Activated CD8-positive, alpha-beta memory T cell treated with anti-CD3 and anti-CD28 coated beads for 24 hours (primary cell): ENCODE results near the gene RIMKLB.
"Not testable (repeated sequence)": the region's sequence is repeated elsewhere in the genome, so short reads cannot be mapped to it uniquely, and the experiment has no call there.

Source experiments
- DNase-seq: peaks from one replicate; pipeline ENCODE4 v3.0.0-alpha.2; 2020

The RIMKLB gene

DNA sequence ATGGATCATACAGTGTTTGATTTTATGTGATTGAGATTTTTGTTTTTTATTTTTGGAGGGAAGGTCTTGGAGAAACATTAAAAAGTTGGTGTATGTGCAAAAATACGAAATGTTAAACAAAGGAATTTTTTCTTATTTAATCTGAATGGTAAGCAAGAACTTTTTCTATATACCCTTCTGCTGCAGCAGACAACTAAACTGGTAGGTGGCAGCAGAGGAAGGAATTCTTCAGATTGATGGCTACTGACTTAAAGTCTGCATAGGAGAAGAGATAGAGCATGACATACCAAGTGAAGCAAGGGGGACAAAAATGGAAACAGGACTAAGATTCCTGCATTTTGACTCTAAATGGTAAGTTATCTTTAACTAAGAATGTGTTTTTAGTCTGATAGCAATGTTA is 82.6 kb downstream of the RIMKLB start:
- no peak for DNase-seq

DNA sequence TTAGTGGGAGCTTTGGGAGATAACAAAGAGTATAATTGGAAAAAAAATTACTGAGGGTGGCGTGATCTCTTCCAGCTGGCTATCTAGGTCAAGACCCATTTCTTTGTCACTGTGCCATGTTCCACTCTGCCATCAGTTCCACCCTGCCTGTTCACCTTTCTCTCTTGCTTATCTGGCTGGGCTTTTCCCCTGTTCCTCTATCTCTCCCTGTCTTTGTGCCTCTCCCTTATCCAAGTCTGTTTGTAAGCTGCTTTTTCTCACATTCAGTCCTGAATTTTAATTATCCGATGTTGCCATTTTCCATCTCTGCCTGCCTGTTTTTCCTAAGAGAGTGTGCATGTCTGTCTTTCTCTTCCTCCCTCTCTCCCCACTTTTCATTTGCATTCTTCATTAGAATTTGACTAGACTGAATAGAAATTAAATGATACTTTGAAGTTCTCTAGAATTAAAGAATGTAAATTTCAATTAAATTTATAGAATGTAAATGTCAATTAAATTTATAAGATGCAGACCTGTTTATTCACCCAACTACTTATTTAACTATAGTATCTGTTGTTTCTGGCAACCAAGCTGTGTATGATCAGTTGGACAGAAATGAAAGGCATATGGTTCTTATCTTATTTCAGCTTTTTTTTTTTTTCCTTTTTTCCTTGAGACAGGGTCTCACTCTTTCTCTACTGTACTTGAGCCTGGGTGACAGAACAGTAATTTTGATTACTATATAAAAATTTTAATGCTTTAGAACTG is 83.8 kb downstream of the RIMKLB start:
- DNase-seq = no peak

DNA sequence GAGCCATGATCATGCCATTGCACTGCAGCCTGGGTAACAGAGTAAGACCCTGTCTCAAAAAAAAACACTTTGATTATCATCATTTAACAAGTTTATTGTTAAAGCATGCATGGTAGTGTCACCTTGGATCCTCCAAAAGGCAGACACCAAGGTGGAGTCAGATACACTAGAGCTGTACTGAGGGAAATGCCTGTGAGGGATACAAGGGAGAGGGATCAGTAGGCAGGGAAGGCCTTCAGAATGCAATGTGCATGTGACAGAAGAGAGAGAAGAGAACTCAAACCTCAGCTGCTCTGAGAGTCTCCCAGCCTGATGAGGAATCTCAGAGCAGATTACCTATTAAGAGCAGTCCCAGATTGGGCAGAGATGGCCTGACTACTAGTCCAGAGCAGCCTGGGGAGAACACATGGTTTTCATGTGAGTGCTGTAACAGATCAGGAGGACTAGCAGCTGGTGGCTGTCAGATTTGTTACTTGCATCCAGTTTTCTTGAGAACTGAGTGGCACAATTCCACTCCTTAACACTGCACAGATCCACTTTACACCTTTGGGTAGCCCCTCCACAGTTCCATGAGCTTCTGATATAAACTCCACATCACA is 86.6 kb downstream of the RIMKLB start:
- DNase-seq = no peak

DNA sequence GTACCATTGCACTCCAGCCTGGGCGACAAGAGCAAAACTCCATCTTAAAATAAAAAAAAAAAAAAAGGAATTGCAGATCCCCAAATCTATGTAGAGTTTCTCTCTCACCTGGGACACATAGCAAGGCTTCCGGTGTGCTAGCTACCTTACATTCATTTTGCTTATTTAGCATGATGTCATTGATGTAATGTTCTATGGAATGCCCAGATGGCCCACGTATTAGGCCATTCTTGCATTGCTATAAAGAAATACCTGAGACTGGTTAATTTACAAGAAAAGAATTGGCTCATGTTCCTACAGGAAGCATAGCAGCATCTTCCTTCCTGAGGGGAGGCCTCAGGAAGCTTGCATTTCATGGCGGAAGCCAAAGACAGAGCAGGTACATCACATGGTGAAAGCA is 87.7 kb downstream of the RIMKLB start:
- no peak for DNase-seq

DNA sequence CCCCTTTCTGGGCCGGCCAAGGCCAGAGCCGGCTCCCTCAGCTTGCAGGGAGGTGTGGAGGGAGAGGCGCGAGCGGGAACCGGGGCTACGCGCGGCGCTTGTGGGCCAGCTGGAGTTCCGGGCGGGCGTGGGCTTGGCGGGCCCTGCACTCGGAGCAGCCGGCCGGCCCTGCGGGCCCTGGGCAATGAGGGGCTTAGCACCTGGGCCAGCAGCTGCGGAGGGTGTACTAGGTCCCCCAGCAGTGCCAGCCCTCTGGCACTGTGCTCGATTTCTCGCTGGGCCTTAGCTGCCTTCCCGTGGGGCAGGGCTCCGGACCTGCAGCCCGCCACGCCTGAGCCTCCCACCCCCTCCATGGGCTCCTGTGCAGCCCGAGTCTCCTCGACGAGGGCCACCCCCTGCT is 89.4 kb downstream of the RIMKLB start:
- DNase-seq = not testable (repeated sequence)

DNA sequence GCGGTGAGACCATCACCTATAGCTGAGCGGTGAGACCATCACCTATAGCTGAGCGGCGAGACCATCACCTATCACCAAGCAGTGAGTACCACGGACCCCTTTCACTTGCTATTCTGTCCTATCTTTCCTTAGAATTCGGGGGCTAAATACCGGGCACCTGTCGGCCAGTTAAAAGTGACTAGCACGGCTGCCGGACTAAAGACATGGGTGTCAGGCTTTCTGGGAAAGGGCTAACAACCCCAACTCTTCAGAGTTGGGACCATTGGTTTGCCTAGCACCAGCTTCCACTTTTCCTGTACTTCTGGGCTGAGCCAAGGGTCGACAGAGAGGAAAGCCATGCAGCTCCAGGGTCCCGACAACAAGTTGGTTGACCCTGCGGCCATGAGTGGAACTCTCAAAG is 90.9 kb downstream of the RIMKLB start:
- DNase-seq = not testable (repeated sequence)

DNA sequence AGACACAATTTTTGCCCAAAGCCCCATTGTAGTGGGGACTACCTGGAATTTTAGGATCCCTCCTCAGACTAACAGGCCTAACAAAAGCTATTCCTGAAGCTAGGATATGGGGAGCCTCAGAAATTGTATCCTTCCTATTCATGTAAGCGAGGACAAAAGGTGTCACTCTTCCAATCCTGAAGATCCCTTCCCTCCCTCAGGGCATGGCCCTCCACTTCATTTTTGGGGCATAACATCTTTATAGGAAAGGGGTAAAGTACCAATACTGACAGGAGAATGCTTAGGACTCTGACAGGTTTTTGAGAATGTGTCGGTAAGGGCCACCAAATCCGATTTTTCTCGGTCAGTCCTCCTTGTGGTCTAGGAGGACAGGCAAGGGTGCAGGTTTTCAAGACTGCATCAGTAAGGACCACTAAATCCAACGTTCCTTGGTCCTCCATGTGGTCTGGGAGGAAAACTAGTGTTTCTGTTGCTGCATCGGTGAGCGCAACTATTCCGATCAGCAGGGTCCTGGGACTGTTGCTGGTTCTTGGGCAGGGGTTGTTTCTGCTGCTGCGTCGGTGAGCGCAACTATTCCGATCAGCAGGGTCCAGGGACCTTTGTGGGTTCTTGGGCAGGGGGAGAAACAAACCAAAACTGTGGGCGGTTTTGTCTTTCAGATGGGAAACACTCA is 91.7 kb downstream of the RIMKLB start:
- not testable (repeated sequence) for DNase-seq

DNA sequence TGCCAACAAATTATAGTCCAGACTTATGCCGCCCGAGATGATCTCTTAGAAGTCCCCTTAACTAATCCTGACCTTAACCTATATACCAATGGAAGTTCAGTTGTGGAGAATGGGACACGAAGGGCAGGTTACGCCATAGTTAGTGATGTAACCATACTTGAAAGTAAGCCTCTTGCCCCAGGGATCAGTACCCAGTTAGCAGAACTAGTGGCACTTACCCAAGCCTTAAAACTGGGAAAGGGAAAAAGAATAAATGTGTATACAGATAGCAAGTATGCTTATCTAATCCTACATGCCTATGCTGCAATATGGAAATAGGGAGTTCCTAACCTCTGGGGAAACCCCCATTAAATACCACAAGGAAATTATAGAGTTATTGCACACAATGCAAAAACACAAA is 95.4 kb downstream of the RIMKLB start:
- not testable (repeated sequence) for DNase-seq

DNA sequence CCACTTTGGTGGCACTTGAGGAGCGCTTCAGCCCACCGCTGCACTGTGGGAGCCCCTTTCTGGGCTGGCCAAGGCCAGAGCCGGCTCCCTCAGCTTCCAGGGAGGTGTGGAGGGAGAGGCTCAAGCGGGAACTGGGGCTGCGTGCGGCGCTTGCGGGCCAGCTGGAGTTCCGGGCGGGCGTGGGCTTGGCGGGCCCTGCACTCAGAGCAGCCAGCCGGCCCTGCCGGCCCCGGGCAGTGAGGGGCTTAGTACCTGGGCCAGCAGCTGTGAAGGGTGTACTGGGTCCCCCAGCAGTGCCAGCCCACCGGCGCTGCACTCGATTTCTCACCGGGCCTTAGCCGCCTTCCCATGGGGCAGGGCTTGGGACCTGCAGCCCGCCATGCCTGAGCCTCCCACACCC is 96.8 kb downstream of the RIMKLB start:
- DNase-seq = not testable (repeated sequence)

DNA sequence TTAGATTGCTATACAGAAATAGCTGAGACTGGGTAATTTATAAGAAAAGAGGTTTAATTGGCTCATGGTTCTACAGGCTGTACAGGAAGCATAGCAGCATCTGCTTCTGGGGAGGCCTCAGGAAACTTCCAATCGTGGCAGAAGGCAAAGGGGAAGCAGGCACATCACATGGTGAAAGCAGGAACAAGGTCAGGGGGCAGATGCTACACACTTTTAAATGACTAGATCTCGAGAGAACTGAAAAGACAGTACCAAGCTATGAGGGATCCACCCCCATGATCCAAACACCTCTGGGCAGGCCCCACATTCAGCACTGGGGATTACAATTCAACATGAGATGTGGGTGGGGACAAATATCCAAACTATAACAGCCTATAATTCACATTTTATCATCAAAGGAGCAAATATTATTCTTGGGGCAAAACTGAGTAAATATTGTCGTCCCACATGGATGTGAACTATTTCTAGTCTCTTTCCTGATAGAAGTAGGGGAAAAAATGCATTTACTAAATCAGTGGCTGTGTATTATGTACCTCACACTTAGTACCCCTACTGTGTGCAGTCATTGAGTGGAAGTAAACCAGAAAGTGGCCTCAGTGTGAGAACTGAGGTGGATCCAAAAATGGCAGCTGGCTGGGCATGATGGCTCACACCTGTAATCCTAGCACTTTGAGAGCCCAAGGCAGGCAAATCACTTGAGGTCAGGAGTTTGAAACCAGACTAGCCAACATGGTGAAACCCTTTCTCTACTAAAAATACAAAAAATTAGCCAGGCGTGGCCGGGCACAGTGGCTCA is 99.2 kb downstream of the RIMKLB start:
- no peak for DNase-seq

DNA sequence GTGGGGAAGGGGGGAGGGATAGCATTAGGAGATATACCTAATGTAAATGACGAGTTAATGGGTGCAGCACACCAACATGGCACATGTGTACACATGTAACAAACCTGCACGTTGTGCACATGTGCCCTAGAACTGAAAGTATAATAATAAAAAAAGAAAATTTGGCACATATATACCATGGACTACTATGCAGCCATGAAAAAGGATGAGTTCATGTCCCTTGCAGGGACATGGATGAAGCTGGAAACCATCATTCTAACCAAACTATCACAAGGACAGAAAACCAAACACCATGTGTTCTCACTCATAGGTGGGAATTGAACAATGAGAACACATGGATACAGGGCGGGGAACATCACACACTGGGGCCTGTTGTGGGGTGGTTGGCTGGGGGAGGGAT is 103.4 kb downstream of the RIMKLB start:
- DNase-seq = not testable (repeated sequence)

DNA sequence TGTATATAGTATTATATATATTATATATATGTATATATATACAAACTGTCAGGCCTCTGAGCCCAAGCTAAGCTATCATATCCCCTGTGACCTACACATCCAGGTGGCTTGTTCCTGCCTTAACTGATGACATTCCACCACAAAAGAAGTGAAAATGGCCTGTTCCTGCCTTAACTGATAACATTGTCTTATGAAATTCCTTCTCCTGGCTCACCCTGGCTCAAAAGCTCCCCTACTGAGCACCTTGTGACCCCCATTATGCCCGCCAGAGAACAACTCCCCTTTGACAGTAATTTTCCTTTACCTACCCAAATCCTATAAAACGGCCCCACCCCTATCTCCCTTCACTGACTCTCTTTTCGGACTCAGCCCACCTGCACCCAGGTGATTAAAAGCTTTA is 107.0 kb downstream of the RIMKLB start:
- DNase-seq = not testable (repeated sequence)

DNA sequence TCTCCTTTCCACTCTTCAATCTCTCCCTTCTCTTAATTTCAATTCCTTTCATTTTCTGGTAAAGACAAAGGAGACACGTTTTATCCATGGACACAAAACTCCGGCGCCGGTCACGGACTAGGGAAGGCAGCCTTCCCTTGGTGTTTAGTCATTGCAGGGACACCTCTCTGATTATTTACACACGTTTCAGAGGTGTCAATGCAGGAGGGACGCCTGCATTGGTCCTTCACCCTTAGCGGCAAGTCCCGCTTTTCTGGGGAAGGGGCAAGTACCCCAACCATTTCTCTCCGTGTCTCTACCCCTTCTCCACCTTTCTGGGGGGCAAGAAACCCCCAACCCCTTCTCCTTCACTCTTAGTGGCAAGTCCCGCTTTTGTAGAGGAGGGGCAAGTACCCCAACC is 107.7 kb downstream of the RIMKLB start:
- not testable (repeated sequence) for DNase-seq

DNA sequence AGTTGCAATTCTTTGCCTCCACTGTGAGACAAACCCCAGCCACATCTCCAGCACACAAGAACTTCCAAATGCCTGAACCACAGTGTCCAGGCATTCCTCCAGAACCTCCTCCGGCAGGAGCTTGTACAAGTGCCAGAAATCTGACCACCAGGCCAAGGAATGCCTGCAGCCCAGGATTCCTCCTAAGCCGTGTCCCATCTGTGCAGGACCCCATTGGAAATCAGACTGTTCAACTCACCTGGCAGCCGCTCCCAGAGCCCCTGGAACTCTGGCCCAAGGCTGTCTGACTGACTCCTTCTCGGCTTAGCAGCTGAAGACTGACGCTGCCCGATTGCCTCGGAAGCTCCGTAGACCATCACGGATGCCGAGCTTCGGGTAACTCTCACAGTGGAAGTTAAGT is 109.3 kb downstream of the RIMKLB start:
- not testable (repeated sequence) for DNase-seq

DNA sequence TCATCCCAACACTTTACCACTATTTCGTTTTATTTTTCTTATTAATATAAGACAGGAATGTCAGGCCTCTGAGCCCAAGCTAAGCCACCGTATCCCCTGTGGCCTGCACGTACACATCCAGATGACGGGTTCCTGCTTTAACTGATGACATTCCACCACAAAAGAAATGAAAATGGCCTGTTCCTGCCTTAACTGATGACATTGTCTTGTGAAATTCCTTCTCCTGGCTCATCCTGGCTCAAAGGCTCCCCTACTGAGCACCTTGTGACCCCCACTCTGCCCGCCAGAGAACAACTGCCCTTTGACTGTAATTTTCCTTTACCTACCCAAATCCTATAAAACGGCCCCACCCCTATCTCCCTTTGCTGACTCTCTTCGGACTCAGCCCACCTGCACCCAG is 112.3 kb downstream of the RIMKLB start:
- DNase-seq = not testable (repeated sequence)

DNA sequence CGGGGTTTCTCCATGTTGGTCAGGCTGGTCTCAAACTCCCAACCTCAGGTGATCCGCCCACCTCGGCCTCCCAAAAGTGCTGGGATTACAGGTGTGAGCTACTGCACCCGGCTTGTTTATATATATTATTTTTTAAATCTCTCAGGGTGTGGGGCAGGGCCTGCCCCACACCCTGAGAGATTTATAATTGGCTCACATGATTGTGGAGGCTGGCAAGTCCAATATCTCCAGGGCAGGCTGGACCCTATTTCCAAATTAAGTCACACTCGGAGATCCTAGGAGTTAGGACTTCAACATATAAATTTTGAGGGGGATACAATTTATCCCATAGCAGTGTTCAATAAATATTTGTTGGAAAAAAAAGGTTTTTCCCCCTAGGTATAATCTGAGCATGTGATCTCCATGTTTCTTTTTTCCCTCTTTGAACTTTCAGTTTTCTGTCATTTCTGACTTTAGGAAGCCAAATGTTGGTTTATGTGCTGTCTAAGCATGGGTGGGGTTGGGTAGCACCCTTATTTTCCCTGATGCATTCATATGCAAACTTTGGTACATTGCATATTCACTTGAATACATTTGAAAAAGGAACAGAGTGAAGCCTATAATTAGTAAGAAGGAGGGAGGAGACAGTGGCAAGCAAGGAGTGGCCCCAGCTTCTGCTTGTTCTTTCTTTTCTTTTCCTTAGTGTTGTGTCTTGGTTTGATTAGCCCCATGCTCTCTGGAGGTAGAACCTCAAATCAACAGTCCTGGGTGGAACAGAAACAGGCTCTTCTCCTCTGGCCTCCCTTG is 116.0 kb downstream of the RIMKLB start:
- no peak for DNase-seq

DNA sequence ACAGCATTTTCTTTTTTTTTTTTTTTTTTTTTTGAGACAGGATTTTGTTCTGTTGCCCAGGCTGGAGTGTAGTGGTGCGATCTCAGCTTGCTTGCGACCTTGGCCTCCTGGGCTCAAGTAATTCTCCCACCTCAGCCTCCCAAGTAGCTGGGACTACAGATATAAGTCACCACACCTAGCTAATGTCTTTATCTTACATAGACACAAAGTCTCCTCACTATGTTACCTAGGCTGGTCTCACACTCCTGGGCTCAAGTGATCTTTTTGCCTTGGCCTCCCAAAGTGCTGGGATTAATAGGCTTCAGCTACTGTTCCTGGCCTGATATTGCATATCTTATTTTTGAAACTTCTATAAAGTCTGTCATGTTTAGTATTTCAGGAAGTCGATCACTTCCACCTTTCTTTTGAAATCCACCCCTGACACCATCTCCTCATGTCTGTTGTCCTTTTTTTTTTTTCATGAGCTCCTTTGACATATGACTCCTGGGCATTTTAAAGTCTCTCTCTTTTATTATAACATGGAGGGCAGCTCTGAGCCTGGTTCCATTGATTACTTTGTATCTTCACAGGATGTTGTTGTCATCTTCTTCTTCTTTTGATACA is 118.8 kb downstream of the RIMKLB start:
- no peak for DNase-seq

DNA sequence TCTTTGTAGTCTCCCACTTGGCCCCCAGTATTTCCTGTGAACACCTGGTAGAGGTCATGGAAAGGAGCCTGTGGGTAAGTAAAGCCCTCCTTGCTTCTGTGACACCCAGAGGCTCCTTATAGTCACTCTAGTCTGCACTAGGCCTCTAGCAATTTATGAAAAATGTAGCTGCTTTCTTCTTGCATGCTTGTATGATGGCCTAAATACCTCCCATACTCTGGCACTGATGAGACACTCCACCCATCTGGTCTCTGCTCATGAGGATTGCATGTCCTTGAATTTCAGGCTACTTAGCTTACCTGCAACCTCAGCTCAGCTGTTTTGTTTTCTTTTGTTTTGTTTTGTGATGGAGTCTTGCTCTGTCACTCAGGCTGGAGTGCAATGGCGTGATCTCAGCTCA is 120.1 kb downstream of the RIMKLB start:
- DNase-seq = no peak

DNA sequence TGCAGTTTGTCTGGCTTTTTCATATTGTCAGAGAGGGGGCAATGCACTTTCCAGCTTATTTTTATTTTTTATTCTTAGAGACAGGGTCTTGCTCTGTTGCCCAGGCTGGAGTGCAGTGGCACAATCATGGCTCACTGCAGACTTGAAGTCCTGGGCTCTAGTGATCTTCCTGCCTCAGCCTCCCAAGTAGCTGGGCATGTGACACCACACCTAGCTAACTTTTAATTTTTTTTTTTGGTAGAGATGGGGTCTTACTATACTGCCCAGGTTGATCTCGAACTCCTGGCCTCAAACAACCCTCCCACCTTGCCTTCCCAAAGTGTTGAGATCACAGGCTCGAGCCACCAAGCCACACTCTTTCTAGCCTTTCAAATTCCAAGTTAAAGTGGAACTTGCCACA is 120.7 kb downstream of the RIMKLB start:
- DNase-seq = no peak

DNA sequence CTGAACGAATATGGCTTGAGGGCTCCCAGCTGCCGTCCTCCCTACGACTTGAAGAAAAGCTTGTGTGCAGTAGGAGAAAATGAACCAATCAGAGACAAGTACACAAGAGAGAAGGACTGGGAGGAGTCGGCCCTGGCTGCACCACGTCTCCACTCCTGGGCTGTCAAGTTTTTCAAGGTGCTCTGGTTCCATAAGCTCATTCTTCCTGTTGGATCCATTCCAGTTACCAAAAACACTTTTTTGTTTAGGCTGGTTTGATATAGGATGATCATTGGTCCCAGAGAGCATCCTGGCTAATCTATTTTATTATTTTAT is 121.8 kb downstream of the RIMKLB start:
- DNase-seq = no peak

DNA sequence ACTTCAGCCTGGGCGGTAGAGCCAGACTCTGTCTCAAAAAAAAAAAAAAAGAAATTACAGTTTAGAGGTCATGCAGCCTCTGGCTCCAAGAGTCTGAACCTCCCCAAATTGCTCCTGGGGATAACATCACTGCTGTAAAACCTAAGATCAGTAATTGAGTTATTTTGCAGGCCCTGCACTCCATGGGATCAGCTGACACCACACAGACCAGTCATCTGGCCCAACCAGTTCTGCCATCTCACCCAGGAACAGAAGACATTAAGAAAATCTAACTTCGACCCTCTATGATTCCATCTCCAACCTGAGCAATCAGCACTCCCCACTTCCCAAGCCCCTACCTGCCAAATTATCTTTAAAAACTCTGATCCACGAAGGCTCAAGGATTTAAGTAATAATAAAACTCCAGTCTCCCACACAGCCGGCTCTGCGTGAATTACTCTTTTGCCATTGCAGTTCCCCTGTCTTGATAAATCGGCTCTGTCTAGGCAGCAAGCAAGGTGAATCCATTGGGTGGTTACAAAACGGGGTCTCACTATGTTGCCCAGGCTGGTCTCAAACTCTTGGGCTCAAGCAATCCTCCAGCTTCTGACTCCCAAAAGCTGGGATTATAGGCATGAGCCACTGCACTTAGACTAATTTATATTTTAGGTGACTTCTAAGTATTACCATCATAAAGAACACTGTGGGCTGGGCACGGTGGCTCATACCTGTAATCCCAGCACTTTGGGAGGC is 123.1 kb downstream of the RIMKLB start:
- DNase-seq = not testable (repeated sequence)

DNA sequence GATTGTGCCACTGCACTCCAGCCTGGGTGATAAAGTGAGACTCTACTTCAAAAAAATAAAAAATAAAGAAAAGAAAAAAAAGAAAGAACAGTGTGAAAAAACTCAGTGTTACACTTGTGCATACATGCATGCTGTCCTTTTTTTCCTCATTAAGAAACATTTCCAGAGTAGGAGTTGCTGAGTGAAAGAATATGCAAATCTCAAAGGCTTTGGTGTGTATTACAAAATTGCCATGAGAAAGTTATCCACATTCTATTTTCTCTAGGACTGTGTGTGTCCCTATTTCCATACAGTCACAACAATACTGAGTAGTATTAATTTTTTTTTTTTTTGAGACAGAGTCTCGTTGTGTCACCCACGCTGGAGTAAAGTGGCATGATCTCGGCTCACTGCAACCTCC is 123.8 kb downstream of the RIMKLB start:
- DNase-seq = no peak
